GM12892 (cell line): ENCODE measurements around the gene ZNF366.

Source experiments
- DNase-seq: peaks from one replicate; pipeline ENCODE4 v3.0.0; 2011; ENCODE audit not compliant: insufficient read length
- FAIRE-seq: peaks from 2 replicates; lab custom pipeline; 2011; peaks lifted over from hg19 to GRCh38; lab: Jason Lieb, UNC
- POLR2A ChIP-seq: IDR thresholded peaks from 2 replicates; pipeline ENCODE4 v1.6.1; 2011; ENCODE audit warnings: low read depth, low read length, control low read depth
- POLR2AphosphoS5 ChIP-seq: IDR thresholded peaks from 2 replicates; pipeline ENCODE4 v1.6.1; 2011; ENCODE audit warnings: low read depth, low read length, control low read depth
- TAF1 ChIP-seq: IDR thresholded peaks from 2 replicates; pipeline ENCODE4 v1.6.1; 2011; ENCODE audit warnings: low read depth, mild to moderate bottlenecking, control low read depth, low read length, borderline replicate concordance

The ZNF366 gene

DNA sequence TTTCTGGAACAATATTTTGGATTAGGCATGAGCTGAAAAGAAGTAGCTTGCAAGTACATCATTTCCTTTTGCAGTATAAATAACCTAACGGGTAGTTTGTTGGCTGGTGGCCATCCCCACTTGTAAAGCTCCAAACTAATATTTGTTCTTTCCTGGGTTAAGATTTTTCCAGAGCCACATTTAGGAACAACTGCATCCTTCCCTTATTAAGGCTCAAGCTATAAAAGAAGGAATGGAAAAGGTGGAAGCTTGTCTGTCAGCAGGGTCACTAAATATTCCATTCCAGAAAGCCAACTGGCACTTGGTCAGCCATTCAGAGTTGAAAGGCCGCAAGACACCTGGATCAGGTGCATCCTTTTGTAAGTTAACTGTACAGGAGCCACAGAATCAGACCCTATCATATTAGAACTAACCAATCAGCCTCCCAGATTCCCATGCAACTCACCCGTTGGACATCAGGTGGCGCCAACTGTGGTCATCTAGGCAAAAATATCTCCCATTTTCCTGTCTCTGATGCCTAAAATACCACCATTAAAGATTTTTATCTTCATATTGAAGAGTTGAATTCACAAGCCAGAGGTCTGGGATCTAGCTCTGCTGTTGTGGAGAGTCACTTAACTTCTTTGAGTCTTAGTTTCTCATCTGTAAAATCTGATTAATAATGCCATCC, 104.1 kb downstream of the ZNF366 start:
- FAIRE-seq (peak; percentile 65), DNase-seq (no peak)
- TF ChIP-seq POLR2A (no peak), POLR2AphosphoS5 (no peak), TAF1 (no peak)

DNA sequence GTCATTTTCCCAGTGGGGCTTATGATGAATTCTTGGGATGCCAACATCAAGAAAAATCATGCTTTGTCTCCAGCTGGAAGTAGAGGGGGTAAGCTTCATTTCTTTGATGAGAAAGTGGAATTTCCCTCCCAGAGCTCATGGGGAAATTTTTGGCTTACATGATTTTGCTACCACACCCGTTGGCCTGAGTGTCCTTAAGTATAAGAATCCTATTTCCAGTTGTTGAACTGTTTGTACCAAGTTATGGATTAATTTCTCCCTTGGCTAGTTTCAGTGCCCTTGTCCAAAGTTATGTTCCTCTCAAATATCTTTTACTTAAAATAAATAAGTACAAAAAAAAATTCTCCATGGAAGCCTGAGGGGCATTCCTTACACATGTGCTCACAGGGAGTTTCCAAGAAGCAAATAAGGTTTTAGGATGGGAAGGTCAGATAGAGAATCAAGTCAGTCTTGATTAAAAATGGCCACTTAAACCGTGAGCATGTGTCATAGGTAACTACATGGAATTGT, 104.8 kb downstream of the ZNF366 start:
- DNase-seq (no peak), FAIRE-seq (no peak)
- no peak for TF ChIP-seq POLR2A
- no peak for TF ChIP-seq POLR2AphosphoS5
- no peak for TF ChIP-seq TAF1

DNA sequence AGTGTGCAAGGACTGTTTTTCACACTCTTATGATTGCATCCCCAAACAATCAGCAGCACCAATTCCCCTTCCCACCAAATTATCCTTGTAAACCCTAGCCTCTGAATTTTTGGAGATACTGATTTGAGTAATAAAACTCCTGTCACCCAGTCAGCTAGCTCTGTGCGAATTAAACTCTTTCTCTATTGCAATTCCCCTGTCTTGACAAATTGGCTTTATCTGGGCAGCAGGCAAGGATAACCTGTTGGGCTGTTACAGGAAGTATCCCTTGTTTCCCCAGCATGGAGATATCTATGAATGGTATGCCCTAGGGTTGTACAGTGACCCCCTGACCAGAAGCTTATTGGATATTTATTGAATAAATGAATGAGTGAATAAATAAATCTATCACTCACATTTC, 106.3 kb downstream of the ZNF366 start:
- no peak for DNase-seq
- FAIRE-seq, result no peak
- TF ChIP-seq TAF1, result no peak
- no peak for TF ChIP-seq POLR2AphosphoS5
- no peak for TF ChIP-seq POLR2A

DNA sequence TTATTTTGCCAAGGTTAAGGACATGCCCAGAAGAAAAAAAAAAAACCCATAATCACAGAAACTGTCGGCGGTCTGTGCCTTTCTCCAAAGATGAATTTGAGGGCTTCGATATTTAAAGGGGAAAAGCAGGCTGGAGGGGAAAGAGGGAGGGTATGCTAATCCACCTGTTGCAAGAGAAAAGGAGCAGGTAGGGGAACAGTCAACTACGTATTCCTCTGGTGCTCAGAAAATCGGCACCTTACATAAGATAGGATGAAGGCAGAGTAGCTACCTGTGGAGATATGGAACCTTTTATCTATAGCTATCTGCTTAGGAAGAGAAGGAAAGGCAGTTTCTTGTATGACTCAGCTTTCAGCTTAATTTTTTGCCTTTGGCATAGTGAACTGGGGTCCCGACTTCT, 109.4 kb downstream of the ZNF366 start:
- FAIRE-seq, result no peak
- no peak for DNase-seq
- TF ChIP-seq TAF1, result no peak
- no peak for TF ChIP-seq POLR2A
- no peak for TF ChIP-seq POLR2AphosphoS5

DNA sequence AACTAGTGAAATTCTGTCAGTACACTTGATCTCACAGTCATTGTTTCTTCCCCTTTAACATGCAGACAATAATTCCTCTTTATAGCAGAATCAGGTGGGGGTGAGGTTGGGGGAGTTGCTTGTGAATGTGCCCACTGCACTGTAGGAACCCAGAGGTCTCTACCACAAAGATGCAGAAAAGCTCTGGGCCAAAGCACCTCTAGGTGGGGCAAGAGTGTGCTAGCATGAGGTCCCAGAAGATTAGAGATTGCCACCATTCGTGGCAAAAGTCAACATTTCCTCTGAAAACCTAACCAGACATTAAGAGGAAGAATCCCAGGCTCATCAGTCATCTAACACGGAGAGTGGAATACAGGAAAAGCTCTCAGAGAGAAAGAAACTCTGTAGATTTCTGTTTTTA, 112.5 kb downstream of the ZNF366 start:
- TF ChIP-seq TAF1 (no peak), POLR2A (no peak), POLR2AphosphoS5 (no peak)
- DNase-seq (no peak), FAIRE-seq (peak; percentile 56)

DNA sequence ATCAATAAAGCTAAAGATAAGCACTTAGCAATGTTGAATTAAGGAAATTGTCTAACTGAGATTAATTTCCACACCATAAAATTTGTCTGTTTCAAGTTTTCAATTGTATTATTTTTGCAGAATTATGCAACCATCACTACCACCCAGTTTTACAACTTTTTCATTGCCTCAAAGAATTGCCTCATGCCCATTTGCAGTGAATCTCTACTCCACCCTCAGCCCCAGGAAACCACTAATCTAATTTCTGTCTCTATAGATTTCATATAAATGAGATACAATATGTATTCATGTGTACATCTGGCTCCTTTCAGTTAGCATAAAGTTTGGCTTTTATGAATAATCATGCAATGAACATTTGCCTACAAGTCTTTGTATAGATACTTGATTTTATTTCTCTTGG, 114.2 kb downstream of the ZNF366 start:
- TF ChIP-seq POLR2AphosphoS5 (no peak), POLR2A (no peak)
- DNase-seq, result no peak
- peak; percentile 14 for FAIRE-seq
